Astrocyte of the spinal cord (primary cell): Measurements from ENCODE around the gene DCAF16.

ENCODE experiments used
- DNase-seq: peaks from one replicate; pipeline ENCODE4 v3.0.0; 2011; ENCODE audit warnings: low read depth, low spot score
- H3K4me3 ChIP-seq: 2 replicates; pipeline ENCODE4 v1.5.1; 2011; ENCODE audit warnings: low read depth, mild to moderate bottlenecking, low read length, moderate library complexity
- CTCF ChIP-seq: IDR thresholded peaks from 2 replicates; pipeline ENCODE4 v1.5.1; 2012; ENCODE audit warnings: low read depth, mild to moderate bottlenecking, low read length, inconsistent platforms
- in situ Hi-C: cut with HindIII; loops from 2 replicates; pipeline ENCODE4 v1.10.0; 2017; ENCODE audit warnings: low sequenced_read_pairs

The DCAF16 gene

DNA sequence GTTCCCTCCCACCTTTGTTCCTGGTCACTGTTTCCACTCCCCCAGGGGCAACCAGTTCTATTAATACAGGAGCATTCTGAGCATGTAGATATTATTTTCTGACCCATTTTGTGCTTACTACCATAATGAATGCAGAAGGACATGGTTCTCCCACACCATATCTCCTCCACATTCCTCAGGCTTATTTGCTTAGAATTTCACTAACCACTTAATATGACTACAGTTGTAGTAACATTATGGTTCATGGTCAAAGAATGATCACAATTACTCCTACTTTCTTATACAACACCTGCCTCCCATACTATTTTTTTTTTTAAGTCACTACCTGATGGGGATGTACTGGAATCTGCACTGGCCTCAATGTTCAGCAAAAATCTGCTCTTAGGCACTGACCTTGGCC, 21.6 kb downstream of the DCAF16 start:
- no peak for TF ChIP-seq CTCF
- DNase-seq = no peak
- in situ Hi-C loops = no loop called here
- H3K4me3 ChIP-seq = no peak overlapping the region

DNA sequence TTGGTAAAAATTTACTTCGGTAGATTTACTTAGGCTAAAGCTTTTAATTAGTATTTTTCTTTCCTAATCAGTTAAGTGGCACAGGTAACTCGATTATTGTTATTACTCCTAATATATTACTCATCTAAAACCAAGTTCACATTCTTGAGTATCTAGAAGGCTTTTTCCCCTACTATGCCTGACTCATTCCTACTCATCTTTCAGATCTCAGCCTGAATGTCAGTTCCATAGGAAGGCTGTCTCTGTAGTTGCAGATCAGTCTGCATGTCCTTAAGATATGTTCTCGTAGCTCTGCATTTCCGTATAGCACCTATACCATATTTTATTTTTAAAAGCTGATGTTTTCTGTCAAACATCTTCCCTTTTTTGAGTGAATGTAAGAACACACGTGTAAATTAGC, 23.2 kb downstream of the DCAF16 start:
- DNase-seq = peak; percentile 52
- no peak for TF ChIP-seq CTCF
- in situ Hi-C loops = no loop called here
- no peak overlapping the region for H3K4me3 ChIP-seq

DNA sequence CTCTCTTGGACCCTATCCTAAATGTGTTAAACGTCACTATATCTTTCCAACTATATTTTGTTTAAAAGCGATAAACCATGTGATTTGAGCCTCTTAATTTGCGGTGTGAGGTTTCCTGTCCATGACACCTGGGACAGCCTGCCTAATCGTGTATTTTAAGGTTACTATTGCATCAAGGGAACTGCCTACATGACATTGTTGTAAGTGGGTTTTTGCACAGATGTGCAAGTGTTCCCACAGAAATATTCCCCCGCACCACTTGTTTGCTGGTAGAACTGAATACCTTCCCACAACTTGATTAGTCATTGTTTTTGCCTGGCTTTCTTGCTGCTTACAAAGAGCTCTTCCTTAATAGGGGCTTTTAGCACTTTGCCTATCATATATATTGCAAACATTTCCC, 24.0 kb downstream of the DCAF16 start:
- no peak overlapping the region for H3K4me3 ChIP-seq
- in situ Hi-C loops = no loop called here
- TF ChIP-seq CTCF = no peak
- DNase-seq = peak; percentile 12

DNA sequence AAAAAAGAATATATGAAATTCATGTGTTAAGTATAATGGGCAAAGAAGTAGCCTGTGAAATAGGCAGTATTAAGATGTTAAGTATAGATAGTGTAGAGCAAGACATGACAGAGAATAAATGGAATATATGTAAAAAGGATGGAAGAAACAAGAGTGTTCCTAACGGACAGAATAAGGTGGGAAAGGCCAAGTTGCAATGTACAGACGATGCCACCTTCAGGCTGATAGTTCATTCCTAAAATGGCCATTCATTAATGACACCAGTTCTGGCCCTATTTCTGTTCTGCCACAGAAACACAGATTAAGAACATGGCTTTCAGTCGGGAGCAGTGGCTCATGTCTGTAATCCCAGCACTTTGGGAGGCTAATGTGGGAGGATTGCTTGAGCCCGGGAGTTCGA, 24.7 kb downstream of the DCAF16 start:
- H3K4me3 ChIP-seq = no peak overlapping the region
- in situ Hi-C loops = no loop called here
- TF ChIP-seq CTCF = no peak
- no peak for DNase-seq

GRCh38 chr4:17781300-17782287, 29.0 kb downstream of the DCAF16 start, which contains the start of gene FAM184B:
FAM184B (minus strand) TSS chr4:17781621; CDS start chr4:17781299, 322 bp downstream.
- peak; percentile 11 for DNase-seq
- no peak for TF ChIP-seq CTCF
- in situ Hi-C loops = no loop called here
- peak within 1 kb of the TSS; percentile 41 for H3K4me3 ChIP-seq

DNA sequence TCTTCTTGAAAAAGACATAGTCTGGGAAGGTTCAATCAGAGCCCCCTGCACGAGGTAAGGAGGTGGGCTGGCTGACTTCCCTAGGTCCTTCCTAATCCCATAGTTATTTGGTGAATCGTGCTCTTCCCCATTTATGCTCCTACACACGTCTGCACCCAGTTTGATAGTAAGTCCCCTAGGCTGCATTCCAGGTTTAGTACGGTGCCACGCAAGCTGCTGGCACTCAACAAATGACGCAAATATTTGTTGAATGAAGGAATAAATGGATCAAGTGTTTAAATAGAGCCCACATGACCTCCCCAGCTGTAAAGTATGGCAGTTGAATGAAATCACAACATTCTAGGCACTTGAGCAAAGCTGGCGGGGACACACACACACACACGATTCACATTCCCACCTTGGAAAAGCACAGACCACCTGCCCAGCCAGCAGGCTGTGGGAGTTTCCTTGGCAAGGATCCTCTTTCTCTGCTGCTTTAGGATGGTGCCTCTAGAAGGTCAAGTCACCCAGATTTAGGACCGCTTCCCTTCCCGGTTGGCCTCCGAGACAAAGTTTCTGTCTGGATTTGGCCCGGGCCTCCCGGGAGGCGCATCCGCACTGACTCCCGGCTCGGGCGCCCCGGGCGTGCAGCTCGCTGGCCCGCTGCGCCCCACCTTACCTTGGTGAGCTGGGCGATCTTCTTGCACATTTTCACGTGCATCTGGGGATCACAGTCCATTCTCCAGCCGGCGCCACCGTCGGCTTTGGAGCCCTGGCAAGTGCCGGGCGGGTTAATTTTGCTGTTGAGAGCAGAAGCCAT, 29.9 kb downstream of the DCAF16 start:
- in situ Hi-C loops = no loop called here
- TF ChIP-seq CTCF = no peak
- peak; percentile 15 for DNase-seq
- peak overlapping the region; percentile 41 for H3K4me3 ChIP-seq
